ENCODE results near the gene CDK14. TPM values are rescaled to one million over a fixed set of nuclear protein-coding genes. Genes with fewer than 3 reads are reported as not detected.

Gene CDK14
- total and polyA plus RNA-seq, 10 of the 15 experiments (the other 5 are each of a cell fraction or from before 2014, with no cell fraction given): 6.5 to 61.3 (median 24.2) TPM

DNA sequence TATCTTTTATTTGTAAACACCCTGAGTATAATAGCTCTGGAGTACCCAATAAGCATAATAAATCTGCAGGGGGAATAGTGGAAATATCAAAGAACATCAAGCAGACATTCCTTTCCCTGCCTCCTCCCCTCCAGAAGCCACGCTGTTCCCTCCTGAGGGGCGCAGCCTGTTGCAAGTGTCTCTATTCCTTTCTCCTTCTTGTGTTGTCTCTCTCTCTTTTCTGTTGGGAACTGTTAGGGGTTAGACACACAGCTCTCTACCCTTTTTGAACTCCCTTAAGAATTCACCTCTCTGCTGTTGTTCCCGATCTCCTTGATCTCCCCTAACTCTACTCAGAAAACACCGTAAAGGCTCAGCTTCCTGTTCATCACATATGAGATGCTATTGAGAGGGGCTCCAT is 490.1 kb downstream of the CDK14 start:
- ChIA-PET CTCF (interaction anchor here (1.4 to 1.7 kb wide), 3 partner anchors 11 to 15 kb away, joined by 3 to 4 read pairs (median 4); no protein-coding TSS in a partner anchor), RAD21 (ENCODE audit: unreplicated experiment) (no interaction called here), POLR2A (no interaction called here), SMC1A (ENCODE audit: uncharacterized antibody, unreplicated experiment) (no interaction called here)
- Histone ChIP-seq H3K79me2 (ENCODE audit: control insufficient read depth, insufficient read depth, low read length) (no peaks in the 10 kb centered on the region), H3K9me3 (replicated peaks; ENCODE audit: control insufficient read depth, insufficient read depth, low read length) (no peaks in the 10 kb centered on the region), H3K9ac (ENCODE audit: control insufficient read depth, insufficient read depth, low read length) (no peak overlapping the region), H3K27me3 (replicated peaks in 1 of 2; ENCODE audit: control insufficient read depth in 2 of 2, insufficient read depth in 2 of 2, low read length in 1 of 2) (no peaks in the 10 kb centered on the region), H2AFZ (ENCODE audit: control insufficient read depth, low read depth, low read length) (no peak overlapping the region), H3K36me3 (ENCODE audit: control insufficient read depth in 2 of 2, insufficient read depth in 2 of 2, low read length in 1 of 2) (no peaks in the 10 kb centered on the region; a peak in 1 of 4 replicates), H4K20me1 (ENCODE audit: control insufficient read depth, insufficient read depth) (no peaks in the 10 kb centered on the region), H3K4me3 (no peak overlapping the region), H3K27ac (ENCODE audit: control insufficient read depth, insufficient read depth) (no peak overlapping the region), H3K4me1 (ENCODE audit: control insufficient read depth, insufficient read depth, low read length) (no peaks in the 10 kb centered on the region), H3K4me2 (ENCODE audit: control insufficient read depth, insufficient read depth) (no peak overlapping the region)
- WGBS (ENCODE audit: insufficient coverage, insufficient replicate concordance, low lambda C conversion rate, missing lambda C conversion rate): 86% methylated on average over 4 of the region's 4 CpGs
- no peak for DNase-seq (ENCODE audit: low read depth, low spot score)
- TF ChIP-seq SMAD5 (IDR thresholded peaks at IDR 0.05; ENCODE audit: low read depth) (no peak), ZNF24 (IDR thresholded peaks at IDR 0.05) (no peak), POU2F2 (IDR thresholded peaks at IDR 0.05; ENCODE audit: borderline replicate concordance, low read depth, low read length) (no peak), YBX1 (IDR thresholded peaks at IDR 0.05) (no peak), RFX5 (IDR thresholded peaks at IDR 0.05; ENCODE audit: low read depth, low read length) (no peak), ZNF274 (IDR thresholded peaks at IDR 0.05; ENCODE audit: insufficient read depth, insufficient read length) (no peak), YY1 (IDR thresholded peaks at IDR 0.05; ENCODE audit: low read depth, low read length) (no peak), IRF4 (IDR thresholded peaks at IDR 0.05; ENCODE audit: low read depth, low read length) (no peak), EZH2 (IDR thresholded peaks at IDR 0.05; ENCODE audit: borderline replicate concordance, control insufficient read depth, low read depth, low read length) (no peak), CBFB (IDR thresholded peaks at IDR 0.05; ENCODE audit: low read depth) (no peak), SREBF2 (IDR thresholded peaks at IDR 0.05; ENCODE audit: low read length) (no peak)
- TF ChIP-seq, protein P1, sequence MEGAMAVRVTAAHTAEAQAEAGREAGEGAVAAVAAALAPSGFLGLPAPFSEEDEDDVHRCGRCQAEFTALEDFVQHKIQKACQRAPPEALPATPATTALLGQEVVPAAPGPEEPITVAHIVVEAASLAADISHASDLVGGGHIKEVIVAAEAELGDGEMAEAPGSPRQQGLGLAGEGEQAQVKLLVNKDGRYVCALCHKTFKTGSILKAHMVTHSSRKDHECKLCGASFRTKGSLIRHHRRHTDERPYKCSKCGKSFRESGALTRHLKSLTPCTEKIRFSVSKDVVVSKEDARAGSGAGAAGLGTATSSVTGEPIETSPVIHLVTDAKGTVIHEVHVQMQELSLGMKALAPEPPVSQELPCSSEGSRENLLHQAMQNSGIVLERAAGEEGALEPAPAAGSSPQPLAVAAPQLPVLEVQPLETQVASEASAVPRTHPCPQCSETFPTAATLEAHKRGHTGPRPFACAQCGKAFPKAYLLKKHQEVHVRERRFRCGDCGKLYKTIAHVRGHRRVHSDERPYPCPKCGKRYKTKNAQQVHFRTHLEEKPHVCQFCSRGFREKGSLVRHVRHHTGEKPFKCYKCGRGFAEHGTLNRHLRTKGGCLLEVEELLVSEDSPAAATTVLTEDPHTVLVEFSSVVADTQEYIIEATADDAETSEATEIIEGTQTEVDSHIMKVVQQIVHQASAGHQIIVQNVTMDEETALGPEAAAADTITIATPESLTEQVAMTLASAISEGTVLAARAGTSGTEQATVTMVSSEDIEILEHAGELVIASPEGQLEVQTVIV (IDR thresholded peaks at IDR 0.05; ENCODE audit: borderline replicate concordance, partially characterized antibody): no peak
- TF ChIP-seq, protein P2, sequence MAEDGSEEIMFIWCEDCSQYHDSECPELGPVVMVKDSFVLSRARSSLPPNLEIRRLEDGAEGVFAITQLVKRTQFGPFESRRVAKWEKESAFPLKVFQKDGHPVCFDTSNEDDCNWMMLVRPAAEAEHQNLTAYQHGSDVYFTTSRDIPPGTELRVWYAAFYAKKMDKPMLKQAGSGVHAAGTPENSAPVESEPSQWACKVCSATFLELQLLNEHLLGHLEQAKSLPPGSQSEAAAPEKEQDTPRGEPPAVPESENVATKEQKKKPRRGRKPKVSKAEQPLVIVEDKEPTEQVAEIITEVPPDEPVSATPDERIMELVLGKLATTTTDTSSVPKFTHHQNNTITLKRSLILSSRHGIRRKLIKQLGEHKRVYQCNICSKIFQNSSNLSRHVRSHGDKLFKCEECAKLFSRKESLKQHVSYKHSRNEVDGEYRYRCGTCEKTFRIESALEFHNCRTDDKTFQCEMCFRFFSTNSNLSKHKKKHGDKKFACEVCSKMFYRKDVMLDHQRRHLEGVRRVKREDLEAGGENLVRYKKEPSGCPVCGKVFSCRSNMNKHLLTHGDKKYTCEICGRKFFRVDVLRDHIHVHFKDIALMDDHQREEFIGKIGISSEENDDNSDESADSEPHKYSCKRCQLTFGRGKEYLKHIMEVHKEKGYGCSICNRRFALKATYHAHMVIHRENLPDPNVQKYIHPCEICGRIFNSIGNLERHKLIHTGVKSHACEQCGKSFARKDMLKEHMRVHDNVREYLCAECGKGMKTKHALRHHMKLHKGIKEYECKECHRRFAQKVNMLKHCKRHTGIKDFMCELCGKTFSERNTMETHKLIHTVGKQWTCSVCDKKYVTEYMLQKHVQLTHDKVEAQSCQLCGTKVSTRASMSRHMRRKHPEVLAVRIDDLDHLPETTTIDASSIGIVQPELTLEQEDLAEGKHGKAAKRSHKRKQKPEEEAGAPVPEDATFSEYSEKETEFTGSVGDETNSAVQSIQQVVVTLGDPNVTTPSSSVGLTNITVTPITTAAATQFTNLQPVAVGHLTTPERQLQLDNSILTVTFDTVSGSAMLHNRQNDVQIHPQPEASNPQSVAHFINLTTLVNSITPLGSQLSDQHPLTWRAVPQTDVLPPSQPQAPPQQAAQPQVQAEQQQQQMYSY (CRISPR knock-in tag; IDR thresholded peaks at IDR 0.05): no peak
- intact Hi-C loops (cut with micrococcal nuclease; ENCODE audit: unreplicated experiment) (loop anchor here (10.0 kb wide), 1 partner anchor 699 kb away; no protein-coding TSS in a partner anchor), in situ Hi-C loops (cut with MboI) (loop anchor here (5.0 to 25.0 kb wide), 2 partner anchors 551 to 1351 kb away; partner anchors contain the start of gene GATAD1)
- BruUV-seq (replicated peaks): no TSS peak
- no peak for ATAC-seq
- no peak for FAIRE-seq

Measured in GM12878 (cell line).